CD4-positive, alpha-beta memory T cell (primary cell): ENCODE measurements around the gene LDB2. TPM values are rescaled to one million over a fixed set of nuclear protein-coding genes. Genes with fewer than 3 reads are reported as not detected.

ENCODE experiments used
- CTCF ChIA-PET: fragments of 350-600 bp; sonication (Branson Sonifier 250); formaldehyde crosslinking; loops from one replicate; lab custom pipeline; 2021; ENCODE audit warnings: inconsistent platforms; ENCODE audit not compliant: partially characterized antibody; lab: Charles Lee
- POLR2A ChIA-PET: fragments of 350-600 bp; sonication (Branson Sonifier 250); formaldehyde crosslinking; loops from one replicate; lab custom pipeline; 2021; ENCODE audit not compliant: partially characterized antibody; lab: Charles Lee
- DNase-seq, 5 donors: peaks; one replicate each; pipeline versions ENCODE4 v3.0.0 to v3.0.0-alpha.2; 2020 to 2022; ENCODE audit warnings: mixed read lengths in 1 of 5
- H3K27ac ChIP-seq: one replicate; pipeline ENCODE4 v1.7.0; 2013; ENCODE audit warnings: low read depth, low read length
- H3K27me3 ChIP-seq: 2 replicates; pipeline ENCODE4 v1.7.0; 2013; ENCODE audit warnings: mild to moderate bottlenecking, low read length, moderate library complexity; ENCODE audit not compliant: insufficient read depth
- H3K36me3 ChIP-seq: 2 replicates; pipeline ENCODE4 v1.7.0; 2013; ENCODE audit warnings: mild to moderate bottlenecking, low read length, moderate library complexity; ENCODE audit not compliant: insufficient read depth
- H3K4me1 ChIP-seq: 2 replicates; pipeline ENCODE4 v1.7.0; 2013; ENCODE audit warnings: mild to moderate bottlenecking, low read length, moderate library complexity; ENCODE audit not compliant: insufficient read depth
- H3K4me3 ChIP-seq, 2 donors: one replicate each; pipeline ENCODE4 v1.7.0; 2013; ENCODE audit warnings: low read length in 2 of 2, mild to moderate bottlenecking in 1 of 2
- H3K9me3 ChIP-seq, 2 donors: one replicate each; pipeline ENCODE4 v1.7.0; 2013; ENCODE audit warnings: low read length in 2 of 2, control low read depth in 1 of 2; ENCODE audit not compliant: control insufficient read depth in 1 of 2
- H3K27ac Mint-ChIP-seq, 7 donors: one replicate each; pipeline ENCODE4 v1.8.0; 2020 to 2021; ENCODE audit warnings: mixed read lengths in 7 of 7, mild to moderate bottlenecking in 6 of 7, inconsistent platforms in 3 of 7, moderate library complexity in 3 of 7
- H3K27me3 Mint-ChIP-seq, 2 donors: one replicate each; pipeline ENCODE4 v1.8.0; 2020 to 2021; ENCODE audit warnings: mixed read lengths in 2 of 2
- H3K36me3 Mint-ChIP-seq, 2 donors: one replicate each; pipeline ENCODE4 v1.8.0; 2020 to 2021; ENCODE audit warnings: mixed read lengths in 2 of 2, inconsistent platforms in 1 of 2, mild to moderate bottlenecking in 1 of 2
- H3K4me1 Mint-ChIP-seq, 4 donors: one replicate each; pipeline ENCODE4 v1.8.0; 2020 to 2021; ENCODE audit warnings: mixed read lengths in 4 of 4, mild to moderate bottlenecking in 1 of 4
- H3K4me3 Mint-ChIP-seq, 8 donors: one replicate each; pipeline ENCODE4 v1.8.0; 2020 to 2021; ENCODE audit warnings: mixed read lengths in 8 of 8, mild to moderate bottlenecking in 7 of 8, moderate library complexity in 6 of 8, inconsistent platforms in 3 of 8
- H3K9me3 Mint-ChIP-seq, 8 donors: one replicate each; pipeline ENCODE4 v1.8.0; 2020 to 2021; ENCODE audit warnings: mixed read lengths in 8 of 8, mild to moderate bottlenecking in 5 of 8, inconsistent platforms in 3 of 8, moderate library complexity in 1 of 8
- intact Hi-C: fragments of 100-400 bp; cut with micrococcal nuclease; formaldehyde crosslinking; loops from one replicate; pipeline ENCODE4 v1.15.1; 2023
- polyA plus RNA-seq, 2 donors: library from polyadenylated mRNA; unstranded; fragments of 300-500 nt; fragmentation: Illumina TruSeq; gene quantifications; one replicate each; pipeline ENCODE4 v1.2.3, GENCODE V29; 2021
- total RNA-seq, 2 experiments: library from RNA; stranded (reverse); gene quantifications; one replicate each; pipeline ENCODE4 v1.2.3, GENCODE V29; 2021

Gene LDB2
- total and polyA plus RNA-seq, 4 experiments from 2014 or later = not detected

DNA sequence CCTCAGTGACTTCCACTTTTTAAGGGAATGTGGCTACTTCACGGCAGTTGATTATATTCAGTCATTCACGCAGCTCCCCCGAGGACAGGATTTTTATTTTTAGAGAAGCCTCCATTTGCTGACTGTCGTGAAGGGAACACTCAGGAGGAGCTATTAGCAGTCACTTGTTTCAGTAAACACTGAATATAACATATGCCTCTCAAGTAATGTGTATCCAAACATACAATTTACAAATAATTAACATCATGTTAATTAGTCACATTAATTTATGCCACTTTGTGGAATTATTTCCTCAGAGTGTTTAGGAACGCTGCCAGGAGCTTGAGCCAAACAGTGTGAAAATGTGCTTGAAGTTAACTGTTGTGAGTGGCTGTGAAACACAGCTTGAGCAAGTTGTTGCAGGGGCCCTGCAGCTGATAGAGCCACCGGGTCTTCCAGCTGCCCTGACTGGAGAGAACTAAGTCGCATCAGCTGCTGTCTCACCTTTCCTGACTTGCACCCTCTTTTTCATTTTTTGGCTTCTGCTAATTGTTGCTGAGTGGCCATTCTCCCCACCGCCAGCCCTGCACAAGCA lies 245.6 kb downstream of the LDB2 start:
- Histone ChIP-seq H3K27me3 (no peaks in the 10 kb centered on the region), H3K4me3 (no peak overlapping the region), H3K36me3 (no peaks in the 10 kb centered on the region), H3K4me1 (no peaks in the 10 kb centered on the region), H3K27ac (no peak overlapping the region), H3K9me3 (no peaks in the 10 kb centered on the region)
- Mint-ChIP-seq H3K4me1 (no peaks in the 10 kb centered on the region), H3K4me3 (no peak overlapping the region), H3K27me3 (peaks cover 0 to 2% of the 10 kb centered on the region in 2 donors), H3K9me3 (peaks cover 0 to 2% (median 0%) of the 10 kb centered on the region in 8 donors), H3K36me3 (no peaks in the 10 kb centered on the region), H3K27ac (no peak overlapping the region)
- DNase-seq = no peak
- ChIA-PET CTCF (no interaction called here), POLR2A (no interaction called here)
- intact Hi-C loops = no loop called here

DNA sequence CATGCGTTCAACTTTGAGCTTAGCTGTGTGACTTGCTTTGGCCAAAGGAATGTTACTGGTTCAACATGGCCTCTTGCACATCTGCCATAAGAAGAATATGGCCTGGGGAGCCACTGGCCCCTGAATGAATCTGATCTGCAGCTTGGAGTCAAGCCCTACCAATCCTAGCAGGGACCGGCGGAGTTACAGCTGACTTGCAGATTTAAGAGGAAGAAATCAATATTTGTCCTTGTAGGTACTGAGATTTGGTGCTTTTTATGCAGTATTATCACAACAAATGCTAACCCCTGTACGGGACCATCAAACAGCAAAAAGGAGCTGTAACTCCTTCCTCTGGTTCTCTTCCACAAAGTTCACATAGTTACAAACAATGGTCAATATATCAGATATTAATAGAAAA lies 252.0 kb downstream of the LDB2 start:
- no peaks in the 10 kb centered on the region for H3K27me3 ChIP-seq
- no peaks in the 10 kb centered on the region for H3K9me3 Mint-ChIP-seq
- H3K36me3 Mint-ChIP-seq = no peaks in the 10 kb centered on the region
- no peak overlapping the region for H3K4me3 Mint-ChIP-seq
- CTCF ChIA-PET = no interaction called here
- H3K4me1 Mint-ChIP-seq = no peaks in the 10 kb centered on the region
- no peaks in the 10 kb centered on the region for H3K36me3 ChIP-seq
- H3K27me3 Mint-ChIP-seq = peaks cover 0 to 2% of the 10 kb centered on the region in 2 donors
- H3K4me3 ChIP-seq = no peak overlapping the region
- intact Hi-C loops = no loop called here
- no peak for DNase-seq
- no peak overlapping the region for H3K27ac Mint-ChIP-seq
- POLR2A ChIA-PET = no interaction called here
- H3K4me1 ChIP-seq = no peaks in the 10 kb centered on the region
- H3K27ac ChIP-seq = no peak overlapping the region
- H3K9me3 ChIP-seq = no peaks in the 10 kb centered on the region

DNA sequence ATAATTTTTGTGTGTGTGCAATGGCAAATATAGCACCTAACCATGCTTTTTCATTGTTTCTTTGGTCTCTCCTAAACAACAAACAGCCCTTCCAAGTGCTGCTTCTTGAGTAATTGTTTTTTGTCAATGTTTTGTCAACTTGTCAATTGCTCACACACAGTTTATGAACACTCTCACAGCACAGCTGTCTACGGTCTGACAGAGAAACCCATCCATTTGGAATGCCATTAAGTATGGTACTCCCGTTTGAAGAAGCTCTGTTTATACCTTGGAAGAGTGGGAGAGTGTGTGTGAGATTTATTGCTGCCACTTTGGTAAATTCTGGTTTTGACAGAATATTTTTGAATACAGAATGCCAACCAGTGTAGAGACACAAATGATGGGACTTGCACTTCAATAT lies 254.6 kb downstream of the LDB2 start:
- ChIA-PET POLR2A (no interaction called here), CTCF (no interaction called here)
- Histone ChIP-seq H3K4me3 (no peak overlapping the region), H3K27ac (no peak overlapping the region), H3K36me3 (no peaks in the 10 kb centered on the region), H3K4me1 (no peaks in the 10 kb centered on the region), H3K27me3 (no peaks in the 10 kb centered on the region), H3K9me3 (no peaks in the 10 kb centered on the region)
- Mint-ChIP-seq H3K4me3 (no peak overlapping the region), H3K36me3 (no peaks in the 10 kb centered on the region), H3K9me3 (peaks cover 0 to 2% (median 0%) of the 10 kb centered on the region in 8 donors), H3K27me3 (no peaks in the 10 kb centered on the region), H3K4me1 (no peaks in the 10 kb centered on the region), H3K27ac (no peak overlapping the region)
- intact Hi-C loops = no loop called here
- no peak for DNase-seq

DNA sequence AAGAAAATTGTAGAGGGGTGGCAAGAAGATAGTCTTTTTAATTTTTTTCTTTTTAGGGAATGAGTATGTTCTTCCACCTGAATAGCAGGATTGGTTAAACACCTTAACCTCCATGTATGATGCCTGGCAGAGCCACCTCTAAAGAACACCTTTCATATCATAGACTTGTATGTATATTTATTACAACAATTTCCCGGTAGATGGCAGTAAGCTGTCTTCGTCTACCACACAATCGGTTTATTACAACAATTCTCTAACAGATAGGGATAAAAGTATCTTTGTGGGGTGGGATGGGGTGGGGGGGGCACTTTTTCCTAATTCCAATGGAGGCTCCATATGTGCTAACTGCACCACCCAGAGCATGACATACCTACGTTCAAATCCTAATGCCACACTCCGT lies 255.5 kb downstream of the LDB2 start:
- Mint-ChIP-seq H3K9me3 (peaks cover 0 to 2% (median 0%) of the 10 kb centered on the region in 8 donors), H3K27me3 (no peaks in the 10 kb centered on the region), H3K27ac (no peak overlapping the region), H3K4me3 (no peak overlapping the region), H3K4me1 (no peaks in the 10 kb centered on the region), H3K36me3 (no peaks in the 10 kb centered on the region)
- Histone ChIP-seq H3K27me3 (no peaks in the 10 kb centered on the region), H3K36me3 (no peaks in the 10 kb centered on the region), H3K27ac (no peak overlapping the region), H3K9me3 (no peaks in the 10 kb centered on the region), H3K4me3 (no peak overlapping the region), H3K4me1 (no peaks in the 10 kb centered on the region)
- POLR2A ChIA-PET = no interaction called here
- DNase-seq = no peak
- CTCF ChIA-PET = no interaction called here
- intact Hi-C loops = no loop called here

DNA sequence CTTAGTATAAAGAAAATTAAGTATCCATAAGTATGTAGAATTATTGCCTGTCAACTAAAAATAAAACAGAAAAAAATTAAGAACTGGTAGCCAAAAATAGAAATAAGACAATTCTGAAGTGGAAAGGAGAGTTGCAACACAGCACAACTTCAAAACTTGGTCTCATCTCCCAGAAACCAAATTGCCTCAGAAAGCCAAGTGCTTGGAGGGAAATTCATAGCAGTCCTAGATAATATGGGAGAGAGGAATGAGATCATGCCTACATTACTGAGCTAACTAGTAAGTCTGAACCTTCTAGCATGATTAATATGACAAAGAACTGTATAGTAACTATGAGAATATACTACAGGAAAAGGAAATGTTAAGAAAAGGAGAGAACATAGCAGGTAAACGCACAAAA lies 256.5 kb downstream of the LDB2 start:
- Histone ChIP-seq H3K9me3 (no peaks in the 10 kb centered on the region), H3K27ac (no peak overlapping the region), H3K4me1 (no peaks in the 10 kb centered on the region), H3K36me3 (no peaks in the 10 kb centered on the region), H3K4me3 (no peak overlapping the region), H3K27me3 (no peaks in the 10 kb centered on the region)
- Mint-ChIP-seq H3K9me3 (peaks cover 0 to 2% (median 0%) of the 10 kb centered on the region in 8 donors), H3K36me3 (no peaks in the 10 kb centered on the region), H3K27ac (no peak overlapping the region), H3K27me3 (no peaks in the 10 kb centered on the region), H3K4me3 (no peak overlapping the region), H3K4me1 (no peaks in the 10 kb centered on the region)
- ChIA-PET POLR2A (no interaction called here), CTCF (no interaction called here)
- no peak for DNase-seq
- intact Hi-C loops = no loop called here

DNA sequence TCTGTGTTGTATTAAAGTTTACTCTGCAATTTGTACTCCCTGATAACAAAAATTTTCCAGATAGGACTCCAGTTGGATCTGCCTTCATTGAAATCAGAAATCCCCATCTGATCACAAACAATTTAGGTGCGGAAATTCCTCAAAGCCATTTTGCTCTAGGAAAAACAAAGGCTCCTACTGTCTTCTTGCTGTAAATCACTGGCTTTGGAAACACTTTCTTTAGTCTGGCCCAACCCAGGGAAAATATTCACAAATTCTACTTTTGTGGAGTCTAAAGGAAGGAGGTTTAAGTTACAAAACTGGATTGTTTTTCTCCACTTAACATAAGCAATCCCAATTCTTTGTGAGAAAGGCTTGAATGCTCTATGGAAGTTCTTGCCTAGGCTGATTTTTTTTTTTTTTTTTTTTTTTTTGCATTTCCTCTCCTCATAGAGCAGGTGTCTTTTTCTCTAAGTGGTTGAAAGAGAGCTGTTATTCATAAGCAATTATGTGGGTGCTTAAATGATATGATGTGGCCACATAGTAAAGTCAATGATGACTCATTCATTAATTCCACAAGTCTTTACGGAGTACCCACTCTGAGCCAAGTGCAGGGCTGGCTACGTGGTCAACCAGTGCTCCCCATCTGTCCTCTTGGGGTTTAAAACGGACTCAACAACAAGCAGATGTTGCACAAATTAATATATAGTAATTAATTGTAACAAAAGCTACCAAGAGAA lies 261.4 kb downstream of the LDB2 start:
- CTCF ChIA-PET = no interaction called here
- Histone ChIP-seq H3K27ac (no peak overlapping the region), H3K4me3 (no peak overlapping the region), H3K9me3 (no peaks in the 10 kb centered on the region), H3K36me3 (no peaks in the 10 kb centered on the region), H3K27me3 (no peaks in the 10 kb centered on the region), H3K4me1 (no peaks in the 10 kb centered on the region)
- POLR2A ChIA-PET = no interaction called here
- no peak for DNase-seq
- no peak overlapping the region for H3K27ac Mint-ChIP-seq
- intact Hi-C loops = no loop called here
- no peaks in the 10 kb centered on the region for H3K36me3 Mint-ChIP-seq
- no peak overlapping the region for H3K4me3 Mint-ChIP-seq
- no peaks in the 10 kb centered on the region for H3K27me3 Mint-ChIP-seq
- peaks cover 0 to 16% (median 2%) of the 10 kb centered on the region in 8 donors for H3K9me3 Mint-ChIP-seq
- no peaks in the 10 kb centered on the region for H3K4me1 Mint-ChIP-seq

DNA sequence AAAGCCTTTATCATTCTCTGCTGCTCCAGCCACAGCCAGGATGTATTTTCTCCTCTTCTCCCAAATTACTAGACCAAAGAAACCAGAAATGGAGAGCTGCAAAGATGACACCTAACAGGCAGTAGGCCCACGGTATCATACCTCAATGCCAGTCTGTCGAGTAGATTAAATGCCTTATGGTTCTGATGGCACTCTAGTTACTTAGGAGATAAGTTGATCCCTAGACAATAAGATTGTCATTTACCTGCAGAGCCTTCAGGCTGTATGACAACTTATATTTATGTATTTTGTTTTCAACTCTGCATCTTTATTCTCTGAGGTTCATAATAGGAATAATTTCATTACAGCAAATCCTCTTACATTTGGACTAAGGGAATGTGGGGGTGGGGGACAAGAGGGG lies 262.1 kb downstream of the LDB2 start:
- H3K4me1 ChIP-seq = no peaks in the 10 kb centered on the region
- H3K27ac Mint-ChIP-seq = no peak overlapping the region
- intact Hi-C loops = no loop called here
- CTCF ChIA-PET = no interaction called here
- no peak overlapping the region for H3K4me3 Mint-ChIP-seq
- H3K36me3 Mint-ChIP-seq = no peaks in the 10 kb centered on the region
- H3K9me3 Mint-ChIP-seq = peaks cover 0 to 21% (median 2%) of the 10 kb centered on the region in 8 donors
- H3K27me3 ChIP-seq = no peaks in the 10 kb centered on the region
- no peak overlapping the region for H3K27ac ChIP-seq
- H3K27me3 Mint-ChIP-seq = no peaks in the 10 kb centered on the region
- H3K36me3 ChIP-seq = no peaks in the 10 kb centered on the region
- H3K9me3 ChIP-seq = no peaks in the 10 kb centered on the region
- H3K4me3 ChIP-seq = no peak overlapping the region
- no peaks in the 10 kb centered on the region for H3K4me1 Mint-ChIP-seq
- POLR2A ChIA-PET = no interaction called here
- DNase-seq = no peak
